ENCODE results near the gene ACSS1.

Gene ACSS1

GRCh38 chr20:24993337-24994185, 64.4 kb downstream of the ACSS1 start:
- H3K27ac ChIP-seq, result peak overlapping the region; percentile 54
- TF ChIP-seq CTCF (IDR thresholded peaks at IDR 0.05) (peak; percentile 44), ZFX (IDR thresholded peaks at IDR 0.05; ENCODE audit: borderline replicate concordance) (no peak)

- peak within 1 kb of the TSS; percentile 54 for H3K27ac ChIP-seq
- TF ChIP-seq CTCF (IDR thresholded peaks at IDR 0.05) (no peak), ZFX (IDR thresholded peaks at IDR 0.05; ENCODE audit: borderline replicate concordance) (no peak)
Observed at GRCh38 chr20:24992487-24993205, 65.3 kb downstream of the ACSS1 start, which contains the start of gene APMAP. Gene APMAP (minus strand): TSS chr20:24992751. CDS start chr20:24992688, 63 bp downstream.

GRCh38 chr20:24991897-24992486, 65.9 kb downstream of the ACSS1 start:
- H3K27ac ChIP-seq, result peak overlapping the region; percentile 54
- TF ChIP-seq CTCF (IDR thresholded peaks at IDR 0.05), result no peak
- no peak for TF ChIP-seq ZFX (IDR thresholded peaks at IDR 0.05; ENCODE audit: borderline replicate concordance)

- no peak for TF ChIP-seq CTCF (IDR thresholded peaks at IDR 0.05)
- no peak for TF ChIP-seq ZFX (IDR thresholded peaks at IDR 0.05; ENCODE audit: borderline replicate concordance)
- H3K27ac ChIP-seq, result peak overlapping the region; percentile 4; the same call in 1 of the 2 replicates
Observed at GRCh38 chr20:24990810-24991252, 67.1 kb downstream of the ACSS1 start.

GRCh38 chr20:24989162-24989561, 68.8 kb downstream of the ACSS1 start:
- no peak overlapping the region for H3K27ac ChIP-seq
- no peak for TF ChIP-seq ZFX (IDR thresholded peaks at IDR 0.05; ENCODE audit: borderline replicate concordance)
- TF ChIP-seq CTCF (IDR thresholded peaks at IDR 0.05), result no peak

- no peak overlapping the region for H3K27ac ChIP-seq
- TF ChIP-seq ZFX (IDR thresholded peaks at IDR 0.05; ENCODE audit: borderline replicate concordance) (no peak), CTCF (IDR thresholded peaks at IDR 0.05) (no peak)
Observed at GRCh38 chr20:24987873-24988835, 69.8 kb downstream of the ACSS1 start.
